NOMO-1 treated with DMSO at 0.1 percent for 48 hours (cell line): Measurements from ENCODE around the gene LYG1.
A peak's percentile ranks its signal among the peaks of the same experiment; 100 is the strongest.
"Not testable (repeated sequence)": the region's sequence is repeated elsewhere in the genome, so short reads cannot be mapped to it uniquely, and the experiment has no call there.

ENCODE experiments used
- DNase-seq: peaks from one replicate; lab custom pipeline; 2025; ENCODE audit not compliant: unreplicated experiment; lab: John Stamatoyannopoulos, UW

LYG1 gene

GRCh38 chr2:99301097-99301496 is at the start of gene LYG1:
Gene LYG1 (minus strand): TSS chr2:99301197. CDS start chr2:99295670, 5,527 bp downstream.
- not testable (repeated sequence) for DNase-seq

GRCh38 chr2:99350194-99350593 is 49.2 kb upstream of the LYG1 start:
- DNase-seq = no peak

- no peak for DNase-seq
These were observed 47.2 kb upstream of the LYG1 start for GRCh38 chr2:99348173-99348572.

GRCh38 chr2:99346218-99346617 is 45.2 kb upstream of the LYG1 start:
- no peak for DNase-seq

GRCh38 chr2:99345446-99345845 is 44.4 kb upstream of the LYG1 start:
- not testable (repeated sequence) for DNase-seq

- DNase-seq = no peak
These were observed 41.5 kb upstream of the LYG1 start for GRCh38 chr2:99342536-99342935.

- no peak for DNase-seq
These were observed 39.8 kb upstream of the LYG1 start for GRCh38 chr2:99340669-99341236.

- peak; percentile 24 for DNase-seq
These were observed 37.1 kb upstream of the LYG1 start for GRCh38 chr2:99338029-99338585.

GRCh38 chr2:99337113-99338028 is 36.4 kb upstream of the LYG1 start, which contains the start of gene EIF5B:
Gene EIF5B (plus strand): TSS chr2:99337389. CDS start chr2:99337555, 166 bp downstream.
- peak; percentile 90 for DNase-seq

GRCh38 chr2:99336804-99337112 is 35.8 kb upstream of the LYG1 start:
- DNase-seq = no peak

GRCh38 chr2:99335911-99336803 is 35.2 kb upstream of the LYG1 start, which contains the start of gene TXNDC9:
Gene TXNDC9 (minus strand): TSS chr2:99336333. CDS start chr2:99333210, 3,123 bp downstream.
- peak; percentile 99 for DNase-seq

GRCh38 chr2:99325384-99325783 is 24.4 kb upstream of the LYG1 start:
- no peak for DNase-seq

- not testable (repeated sequence) for DNase-seq
These were observed 16.8 kb upstream of the LYG1 start for GRCh38 chr2:99317873-99318200.

GRCh38 chr2:99317161-99317872 is 16.3 kb upstream of the LYG1 start:
- DNase-seq = no peak

GRCh38 chr2:99299580-99299979 is 1.4 kb downstream of the LYG1 start:
- no peak for DNase-seq

- DNase-seq = peak; percentile 4
These were observed 3.0 kb downstream of the LYG1 start for GRCh38 chr2:99297994-99298393.

GRCh38 chr2:99285526-99285925 is 15.5 kb downstream of the LYG1 start:
- no peak for DNase-seq

- DNase-seq = no peak
These were observed 20.9 kb downstream of the LYG1 start for GRCh38 chr2:99279969-99280695.

- no peak for DNase-seq
These were observed 22.2 kb downstream of the LYG1 start for GRCh38 chr2:99278793-99279291.
